ENCODE measurements around the gene ADGRG1.

Gene ADGRG1

DNA sequence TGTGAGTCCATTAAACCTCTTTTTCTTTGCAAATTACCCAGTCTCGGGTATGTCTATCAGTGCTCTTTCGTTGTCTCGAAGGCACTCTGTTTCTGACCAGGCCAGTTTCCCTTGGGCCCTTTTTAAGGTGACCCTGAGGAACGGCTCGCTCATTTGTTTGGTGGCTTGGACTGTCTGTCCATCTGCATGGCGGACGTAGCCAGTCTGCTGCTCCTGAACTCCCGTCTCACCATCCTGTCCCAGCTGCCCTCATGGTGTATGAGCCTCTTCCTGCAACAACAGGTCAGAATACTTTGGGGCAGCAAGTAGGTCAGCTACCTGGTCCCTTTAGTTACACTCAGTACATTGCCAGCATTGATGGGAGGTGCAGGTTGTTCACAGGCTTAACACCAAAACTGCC, 85.2 kb downstream of the ADGRG1 start:
- no peak for TF ChIP-seq Cebpa-rat (IDR thresholded peaks at IDR 0.05)
- Histone ChIP-seq H4K20me1 (no peaks in the 10 kb centered on the region), H3K27ac (no peak overlapping the region), H3K36me3 (no peaks in the 10 kb centered on the region), H3K9ac (no peak overlapping the region), H3K4me2 (no peak overlapping the region), H3K27me3 (no peaks in the 10 kb centered on the region), H3K9me3 (no peaks in the 10 kb centered on the region), H3K4me1 (no peaks in the 10 kb centered on the region), H3K4me3 (no peak overlapping the region)

DNA sequence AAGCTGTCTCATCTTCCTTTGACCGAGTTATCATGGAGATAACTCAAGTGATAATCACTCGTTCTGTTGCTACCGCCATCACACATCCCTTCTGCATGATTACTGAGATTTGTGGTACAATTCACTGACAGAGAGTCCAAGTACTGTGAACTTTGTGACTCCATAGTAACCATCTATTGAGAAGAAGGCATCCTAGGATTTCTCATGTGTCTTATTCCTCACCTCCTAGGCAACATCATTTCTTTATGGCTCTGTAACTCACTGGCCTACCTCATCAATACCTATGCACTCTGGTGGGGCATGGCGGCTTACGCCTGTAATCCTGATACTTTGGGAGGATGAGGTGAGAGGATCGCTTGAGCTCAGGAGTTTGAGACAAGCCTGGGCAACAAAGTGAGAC, 85.6 kb downstream of the ADGRG1 start:
- Histone ChIP-seq H3K9me3 (no peaks in the 10 kb centered on the region), H3K27ac (no peak overlapping the region), H3K4me3 (no peak overlapping the region), H3K27me3 (no peaks in the 10 kb centered on the region), H3K36me3 (no peaks in the 10 kb centered on the region), H3K4me1 (no peaks in the 10 kb centered on the region), H3K4me2 (no peak overlapping the region), H4K20me1 (no peaks in the 10 kb centered on the region), H3K9ac (no peak overlapping the region)
- no peak for TF ChIP-seq Cebpa-rat (IDR thresholded peaks at IDR 0.05)

Measured in BLaER1 (cell line).